ENCODE data around the gene RARB.

RARB gene

DNA sequence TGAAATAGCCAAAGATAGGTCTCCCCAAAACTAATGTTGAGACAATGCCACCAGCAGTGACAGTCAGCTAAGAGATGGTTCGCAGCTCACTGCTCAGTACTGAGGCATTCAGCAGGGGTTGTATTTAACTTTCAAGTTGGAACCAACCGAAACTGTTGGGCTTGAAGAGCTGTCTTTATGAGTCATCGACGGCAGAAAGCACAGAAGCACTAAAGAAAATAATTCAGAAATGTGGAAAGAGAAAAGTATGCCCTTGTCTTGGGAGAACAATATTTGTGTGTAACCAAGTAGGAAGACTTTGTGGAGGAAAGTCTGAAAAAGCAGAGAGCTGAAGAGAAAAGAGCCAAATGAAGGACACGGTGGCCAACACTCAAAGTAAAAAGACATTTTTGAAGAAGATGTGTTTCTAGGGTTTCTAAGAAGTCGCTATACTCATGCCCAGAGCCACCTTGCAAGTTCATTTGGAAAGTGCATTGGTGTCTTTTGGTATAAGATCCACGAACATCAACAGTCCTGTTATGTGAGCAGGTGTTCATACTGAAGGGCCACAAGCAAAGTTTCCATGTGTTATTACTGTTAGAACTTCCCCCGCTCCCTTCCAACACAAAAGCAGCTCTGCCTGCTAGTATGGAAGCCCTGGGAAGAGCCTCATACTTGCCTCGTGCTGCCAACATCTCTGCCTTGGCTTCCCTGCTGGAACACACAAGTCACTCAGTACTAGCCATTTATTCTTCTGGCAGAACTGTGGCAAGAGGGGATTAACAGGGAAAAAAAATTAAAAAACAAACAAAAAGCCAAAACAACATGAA is 4.1 kb upstream of the RARB start:
- DNase-seq (ENCODE audit: low spot score): peak; percentile 64

DNA sequence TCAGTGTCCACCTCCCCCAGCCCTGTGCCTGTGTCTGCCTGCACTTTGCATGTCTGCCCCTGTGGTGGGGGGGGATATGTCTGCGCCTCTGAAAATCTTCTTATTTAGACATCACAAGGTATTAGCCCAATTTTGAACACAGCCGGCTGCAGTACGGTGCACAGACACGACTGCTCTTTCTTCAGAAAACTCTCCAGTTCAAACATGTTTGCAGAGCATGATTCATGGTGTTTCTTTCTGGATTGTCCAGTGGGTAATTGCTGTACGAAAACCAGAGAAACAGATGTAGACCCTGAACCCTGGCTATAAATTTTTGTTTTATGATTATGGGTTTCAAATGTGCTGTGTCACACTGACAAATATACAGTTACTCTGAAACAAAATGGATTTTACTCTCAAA is 3.4 kb upstream of the RARB start:
- DNase-seq (ENCODE audit: low spot score): no peak

DNA sequence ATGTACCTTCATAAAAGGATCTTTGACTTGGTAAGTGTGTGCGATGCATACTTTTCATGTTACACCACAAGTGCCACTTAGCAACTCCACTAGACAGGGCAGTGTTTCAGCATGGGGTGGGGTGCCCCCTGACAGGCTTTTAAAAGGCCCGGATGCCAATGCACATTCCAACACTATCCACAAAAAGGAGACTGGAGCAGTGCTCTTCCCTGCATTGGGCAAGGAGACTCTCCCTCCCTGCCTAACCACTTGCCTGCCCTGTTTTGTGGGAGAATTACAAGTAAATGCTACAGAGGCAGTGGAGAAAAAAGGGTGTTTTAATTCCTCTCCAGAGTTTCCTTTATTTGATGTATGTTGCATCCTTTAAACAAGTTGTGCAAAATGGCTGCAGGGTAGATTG is 1.7 kb upstream of the RARB start:
- no peak for DNase-seq (ENCODE audit: low spot score)

DNA sequence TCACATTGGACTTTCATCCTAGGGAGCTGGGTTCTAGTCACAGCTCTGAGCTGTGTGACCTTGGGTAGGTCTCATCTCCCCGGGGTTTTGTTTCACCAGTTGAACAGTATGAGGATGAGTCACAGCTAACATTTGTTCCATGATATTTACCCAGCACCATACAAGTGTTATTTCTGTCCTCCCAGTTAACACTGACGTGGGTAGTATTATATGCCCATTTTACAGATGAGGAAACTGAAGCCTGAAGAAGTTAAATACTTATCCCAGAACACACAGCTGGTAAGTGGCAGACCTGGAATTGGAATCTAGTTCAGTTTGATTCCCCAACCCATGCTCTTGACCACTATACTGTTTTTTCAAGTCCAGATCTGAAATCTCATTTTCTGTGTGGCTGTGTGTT is 908 bp upstream of the RARB start:
- DNase-seq (ENCODE audit: low spot score): peak; percentile 26

DNA sequence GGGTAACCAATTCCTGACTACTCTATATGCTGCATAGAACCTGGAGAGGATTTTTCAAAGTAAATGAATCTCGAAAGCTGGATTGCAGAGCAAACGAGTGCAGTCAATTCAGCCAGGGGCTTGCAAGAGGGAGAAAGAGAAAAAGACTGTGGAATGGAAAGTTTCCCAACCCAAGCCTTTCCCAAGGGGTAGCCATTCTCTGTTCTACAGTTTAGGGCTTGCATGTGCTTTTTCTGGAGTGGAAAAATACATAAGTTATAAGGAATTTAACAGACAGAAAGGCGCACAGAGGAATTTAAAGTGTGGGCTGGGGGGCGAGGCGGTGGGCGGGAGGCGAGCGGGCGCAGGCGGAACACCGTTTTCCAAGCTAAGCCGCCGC is 511 bp upstream of the RARB start:
- DNase-seq (ENCODE audit: low spot score): no peak

DNA sequence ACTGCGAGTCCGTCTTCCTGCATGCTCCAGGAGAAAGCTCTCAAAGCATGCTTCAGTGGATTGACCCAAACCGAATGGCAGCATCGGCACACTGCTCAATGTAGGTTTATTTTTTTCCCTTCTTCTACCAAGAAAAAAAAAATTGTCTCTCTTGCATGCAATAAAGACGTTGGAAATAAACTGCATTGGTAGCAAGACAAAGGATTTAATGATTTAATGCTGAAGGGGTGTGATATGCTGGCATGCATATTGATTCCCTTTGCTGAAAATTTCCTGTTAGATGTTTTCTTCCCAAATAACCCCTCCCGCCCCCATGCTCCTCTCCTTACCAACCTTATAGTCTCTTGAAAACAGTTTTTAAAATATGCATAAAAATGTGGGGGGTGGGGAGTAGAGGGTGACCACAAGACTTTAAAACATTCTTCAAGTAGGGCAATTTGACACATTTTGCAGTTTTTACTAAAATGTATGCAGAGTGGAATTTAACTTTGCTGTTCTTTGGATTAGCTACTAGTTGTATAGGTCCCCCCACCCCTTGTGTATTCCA is 799 bp downstream of the RARB start:
- no peak for DNase-seq (ENCODE audit: low spot score)

DNA sequence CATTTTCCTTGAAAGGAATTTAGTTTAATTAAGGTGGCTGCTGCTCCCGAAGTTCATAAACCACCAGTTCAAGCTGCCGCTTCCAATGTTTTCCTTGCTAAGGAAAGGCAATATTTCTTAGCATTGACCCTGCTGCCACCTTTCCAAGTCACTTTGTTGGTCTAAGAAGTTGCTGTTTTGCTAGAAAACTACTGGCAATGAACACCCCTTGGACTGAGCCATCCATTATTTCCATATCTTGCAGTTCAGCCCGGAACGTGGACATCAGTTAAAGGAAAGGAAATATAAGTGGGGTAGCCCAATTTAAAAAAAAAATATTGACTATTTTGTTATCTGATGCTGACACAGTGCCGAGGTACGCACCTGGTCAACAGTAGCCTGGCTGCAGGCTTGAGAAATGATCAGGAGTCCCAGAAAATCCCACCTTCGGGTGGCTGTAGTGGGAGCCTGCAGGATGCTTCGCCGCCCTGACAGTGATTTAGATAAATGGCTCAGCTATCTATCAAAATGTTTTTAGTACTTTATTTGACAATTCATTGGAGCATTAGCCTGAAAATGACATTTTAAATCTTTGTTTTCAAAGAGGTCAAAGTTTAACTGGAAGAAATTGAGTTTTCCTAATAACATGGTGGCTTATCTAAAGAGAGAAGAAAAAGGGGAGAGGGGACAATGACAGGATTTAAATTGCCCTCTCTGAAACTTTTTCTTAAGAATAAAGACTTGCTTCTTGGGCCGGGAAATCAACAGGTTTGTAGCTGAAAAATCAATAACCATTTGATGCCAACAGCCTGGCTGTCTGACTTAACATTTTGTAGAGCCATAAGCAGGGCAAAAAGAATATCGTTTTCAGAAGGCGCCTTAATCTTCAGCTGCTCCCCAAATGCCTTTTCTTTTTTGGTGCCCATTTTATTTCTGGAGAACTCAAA is 1.6 kb downstream of the RARB start:
- no peak for DNase-seq (ENCODE audit: low spot score)

DNA sequence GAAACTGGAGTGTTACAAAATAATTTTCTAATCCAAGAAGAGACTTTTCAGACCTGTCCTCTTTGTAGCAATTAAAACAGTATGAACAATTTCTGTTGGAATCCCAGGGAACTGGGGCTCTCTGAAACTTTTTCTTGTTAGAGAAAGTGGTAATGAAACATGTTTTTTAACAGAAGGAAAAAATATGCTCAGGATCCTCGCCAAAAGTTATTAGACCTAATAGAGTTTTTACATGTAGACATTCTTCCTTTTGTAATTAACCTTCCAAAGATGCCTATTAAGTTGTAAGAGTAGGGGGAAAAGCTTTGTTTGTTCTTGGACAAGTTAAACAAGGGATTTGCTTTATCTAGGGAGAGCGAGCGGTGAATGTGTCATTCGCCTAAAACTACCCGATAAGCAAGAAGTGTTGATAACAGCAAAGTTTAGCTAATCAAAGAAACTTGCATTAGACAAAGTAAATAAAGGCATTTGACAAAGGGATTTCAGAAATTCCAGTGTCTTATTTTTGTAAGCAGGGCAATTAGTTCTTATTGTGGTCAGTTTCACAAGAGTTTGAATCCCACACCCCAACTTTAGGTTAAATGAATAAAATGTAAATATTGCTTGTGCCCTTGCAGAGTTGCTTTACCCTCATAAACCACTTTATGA is 2.3 kb downstream of the RARB start:
- DNase-seq (ENCODE audit: low spot score): no peak

DNA sequence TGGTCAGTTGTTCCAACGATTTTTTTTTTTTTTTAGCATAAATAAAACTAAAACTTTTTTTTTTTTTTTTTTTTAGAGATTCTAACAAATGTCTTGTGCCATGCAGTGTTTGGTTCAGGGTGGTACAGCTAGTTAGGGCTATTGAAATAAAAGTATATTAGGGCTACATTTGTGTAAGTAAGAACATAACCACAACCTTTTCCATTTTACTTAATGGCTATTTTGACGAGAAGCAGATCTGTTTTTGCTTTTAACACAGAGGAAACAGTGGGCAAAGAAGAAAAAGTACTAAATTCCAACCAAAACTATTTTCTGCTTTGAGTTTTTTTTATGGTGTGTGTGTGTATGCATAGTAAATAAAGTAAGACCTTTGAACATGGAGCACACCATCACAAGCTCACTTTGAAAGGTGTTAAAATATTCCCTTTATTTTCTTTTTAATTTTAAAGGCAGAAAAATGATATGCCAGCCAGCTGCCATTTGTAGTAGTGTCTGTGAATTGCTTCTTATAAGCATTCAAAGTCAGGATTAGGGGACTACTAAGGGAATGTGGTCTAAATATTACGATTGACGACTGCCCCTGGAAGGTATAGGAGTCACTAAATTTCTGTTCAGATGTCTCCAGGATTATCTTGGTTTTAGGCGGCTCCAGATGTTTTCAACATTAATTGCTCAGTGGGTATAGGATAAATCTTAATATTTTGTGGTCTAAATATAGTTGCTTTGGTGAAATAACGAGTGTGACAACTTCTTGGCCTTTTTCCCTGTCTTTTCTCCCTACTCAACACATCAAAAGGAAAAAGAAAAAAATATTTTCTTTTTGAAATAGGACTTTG is 3.1 kb downstream of the RARB start:
- no peak for DNase-seq (ENCODE audit: low spot score)

DNA sequence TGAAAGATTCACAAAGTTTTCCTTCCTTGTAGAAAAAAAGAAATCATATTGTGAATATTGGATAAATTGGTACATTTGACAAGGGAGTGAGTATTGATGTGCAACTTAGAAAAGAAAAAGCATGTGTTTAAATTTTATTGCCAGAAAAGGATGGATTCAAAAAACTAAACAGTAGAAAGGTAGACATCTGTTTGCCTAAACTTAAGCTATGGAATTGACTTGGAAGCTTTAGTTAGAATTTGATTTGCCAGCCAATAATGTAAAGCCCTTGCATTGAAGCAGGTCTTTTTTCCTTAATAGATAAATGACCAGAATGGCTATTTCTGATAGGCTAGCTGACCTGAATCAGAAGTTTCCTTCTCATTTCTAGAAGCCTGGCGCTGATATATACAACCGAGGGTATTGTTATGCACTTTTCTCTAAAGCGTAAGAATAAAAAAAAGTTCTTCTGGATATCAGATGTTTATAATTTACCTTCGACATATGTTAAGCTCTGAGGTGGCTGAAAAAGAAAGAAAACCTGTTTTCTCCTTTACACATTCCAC is 4.2 kb downstream of the RARB start:
- no peak for DNase-seq (ENCODE audit: low spot score)

DNA sequence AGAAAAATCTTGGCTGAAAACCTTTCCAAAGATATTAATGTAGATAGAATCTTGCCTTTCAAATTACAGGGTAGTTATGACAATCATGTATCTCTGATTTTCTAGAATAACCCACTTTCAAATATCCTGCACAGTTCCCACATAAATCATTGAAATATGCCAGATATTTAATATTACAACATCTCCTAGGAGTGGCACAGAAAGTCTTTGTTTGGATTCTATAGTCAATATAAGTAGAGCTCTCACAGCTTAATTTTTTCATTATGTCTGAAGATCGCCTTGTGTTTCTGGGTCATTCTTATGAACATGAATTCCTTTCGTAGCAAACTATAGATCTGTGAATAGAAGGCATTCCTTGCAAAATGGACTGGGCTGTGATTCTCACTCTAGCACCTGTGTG is 5.0 kb downstream of the RARB start:
- no peak for DNase-seq (ENCODE audit: low spot score)

DNA sequence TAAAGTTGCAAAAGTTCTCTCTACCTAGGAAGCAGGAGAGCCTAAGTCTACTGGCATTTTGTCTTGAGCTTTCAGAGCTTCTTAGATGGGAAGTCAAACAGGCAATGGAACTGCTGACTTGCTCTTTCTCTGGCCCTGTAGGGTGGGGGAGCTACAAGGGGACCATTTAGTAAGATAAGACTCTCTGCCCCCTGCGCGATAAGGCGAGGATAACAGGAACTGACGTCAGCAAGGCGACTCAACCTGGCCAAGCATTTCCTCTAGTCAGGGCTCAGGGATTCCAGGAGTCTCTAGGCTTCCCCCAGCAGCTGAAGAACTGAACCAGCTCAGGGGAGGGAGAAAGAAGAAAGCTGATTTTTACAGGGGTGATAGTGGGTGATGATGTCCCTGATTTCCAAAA is 5.8 kb downstream of the RARB start:
- DNase-seq (ENCODE audit: low spot score): no peak

DNA sequence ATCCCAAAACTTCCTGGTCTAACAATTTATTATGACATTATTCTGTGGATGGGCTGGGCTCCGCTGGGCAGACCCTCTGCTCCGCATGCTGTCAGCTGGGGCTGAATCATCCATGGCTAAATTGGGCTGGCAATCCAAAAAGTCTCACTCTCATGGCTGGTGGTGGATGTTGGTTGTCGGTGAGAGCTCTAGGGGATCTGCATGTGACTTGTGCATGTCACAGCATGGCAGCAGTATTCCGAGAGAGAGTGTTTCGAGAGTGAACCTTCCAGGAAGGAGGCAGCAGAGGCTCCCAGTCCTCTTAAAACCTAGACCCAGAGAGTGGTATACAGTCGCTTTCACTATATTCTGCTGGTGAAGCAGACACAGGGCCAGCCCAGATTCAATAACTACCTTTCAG is 9.9 kb downstream of the RARB start:
- DNase-seq (ENCODE audit: low spot score): no peak

DNA sequence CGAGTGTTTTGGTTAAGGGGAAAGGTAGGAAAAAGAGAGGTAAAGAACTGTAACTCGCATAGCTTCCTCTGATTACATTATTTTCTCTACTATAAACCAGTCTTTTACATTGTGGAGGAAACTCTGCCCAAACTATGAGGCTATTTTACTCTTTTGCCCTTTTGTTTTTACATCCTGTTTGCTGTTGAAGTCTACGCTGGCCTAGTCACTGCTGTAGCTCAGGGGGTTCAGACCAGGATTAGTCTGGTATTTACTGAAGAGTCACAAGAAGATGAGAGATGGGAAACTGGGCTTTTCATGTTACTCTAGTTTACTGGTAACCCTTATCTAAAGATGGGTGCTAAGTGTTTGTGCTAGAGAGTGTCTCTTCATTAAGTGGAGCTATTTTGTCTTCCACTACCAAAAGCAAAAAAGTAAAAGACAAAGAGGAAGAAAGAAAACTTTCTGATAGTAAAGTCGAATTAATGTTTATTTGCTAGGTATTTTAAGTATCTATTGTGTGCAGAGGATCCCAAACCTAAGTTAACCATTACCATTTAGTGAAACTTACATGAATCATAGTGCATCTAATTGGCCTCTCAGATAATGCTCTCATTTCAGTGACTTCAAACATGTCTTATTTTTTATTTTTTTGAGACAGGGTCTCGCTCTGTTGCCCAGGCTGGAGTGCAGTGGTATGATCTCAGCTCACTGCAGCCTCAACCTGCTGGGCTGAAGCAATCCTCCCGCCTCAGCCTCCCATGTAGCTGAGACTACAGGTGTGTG is 10.9 kb downstream of the RARB start:
- DNase-seq (ENCODE audit: low spot score): peak; percentile 72

DNA sequence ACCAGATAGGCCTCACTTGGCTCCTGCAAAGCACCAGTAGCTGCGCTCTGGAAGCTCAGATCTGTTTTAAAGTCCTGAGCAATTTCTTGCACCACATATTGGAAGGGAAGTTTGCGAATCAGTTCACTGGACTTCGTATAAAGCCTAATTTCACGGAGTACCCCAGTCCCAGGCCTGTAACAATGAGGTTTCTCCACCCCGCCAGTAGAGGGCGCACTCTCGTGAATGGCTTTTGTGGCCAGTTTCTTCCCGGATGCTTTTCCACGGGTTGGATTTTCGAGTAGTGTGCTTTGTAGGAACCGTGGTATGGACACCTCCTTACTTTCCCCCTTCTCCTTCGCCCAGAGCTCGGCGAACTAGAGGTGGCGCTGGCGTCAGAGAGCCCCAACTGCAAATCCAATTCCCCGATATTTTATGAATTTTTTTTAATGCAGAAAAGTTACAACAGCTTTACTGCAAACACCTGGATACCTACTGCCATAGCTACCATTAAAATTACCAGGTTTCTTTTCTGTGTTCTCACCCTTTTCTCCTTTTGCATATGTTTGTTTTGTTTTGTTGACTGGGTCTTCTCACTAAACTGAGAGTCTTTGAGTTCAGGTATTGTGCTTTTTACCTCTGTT is 13.3 kb downstream of the RARB start:
- no peak for DNase-seq (ENCODE audit: low spot score)

DNA sequence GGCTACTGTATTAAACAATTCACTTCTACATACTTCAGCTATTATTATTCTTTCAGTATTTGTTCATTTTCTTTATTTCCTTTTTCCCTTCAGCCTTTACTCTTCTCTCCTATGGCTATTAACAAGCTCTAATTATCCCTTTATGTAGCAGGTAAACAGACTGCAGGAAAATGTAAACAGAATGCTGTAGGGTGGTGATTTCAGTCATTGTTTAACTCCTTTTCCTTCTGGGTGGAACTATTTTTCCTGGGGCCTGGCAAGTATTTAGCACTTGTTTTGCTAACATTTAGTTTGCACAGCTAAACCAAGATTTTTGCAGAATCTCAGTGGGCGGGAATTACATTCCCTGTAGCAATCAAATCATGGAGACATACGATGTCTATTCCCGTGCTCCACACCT is 14.4 kb downstream of the RARB start:
- no peak for DNase-seq (ENCODE audit: low spot score)

DNA sequence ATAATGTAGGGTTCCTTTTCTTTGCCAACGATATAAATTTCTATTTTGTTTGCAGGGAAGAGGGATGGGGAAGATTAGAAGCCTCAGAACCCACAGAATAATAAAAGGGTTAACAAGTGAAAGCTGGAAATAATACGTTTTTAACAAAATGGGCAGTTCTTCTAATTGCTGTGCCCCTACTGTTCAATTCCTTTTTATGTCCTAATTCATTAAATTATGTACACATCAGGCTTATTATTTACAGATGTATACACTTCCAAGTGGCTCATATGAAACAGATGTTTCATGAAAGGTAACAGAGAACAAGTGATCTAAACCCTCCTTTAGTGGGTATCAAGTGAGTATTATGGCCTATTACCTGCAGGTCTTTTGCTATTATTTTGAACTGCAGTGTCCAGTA is 16.2 kb downstream of the RARB start:
- no peak for DNase-seq (ENCODE audit: low spot score)

DNA sequence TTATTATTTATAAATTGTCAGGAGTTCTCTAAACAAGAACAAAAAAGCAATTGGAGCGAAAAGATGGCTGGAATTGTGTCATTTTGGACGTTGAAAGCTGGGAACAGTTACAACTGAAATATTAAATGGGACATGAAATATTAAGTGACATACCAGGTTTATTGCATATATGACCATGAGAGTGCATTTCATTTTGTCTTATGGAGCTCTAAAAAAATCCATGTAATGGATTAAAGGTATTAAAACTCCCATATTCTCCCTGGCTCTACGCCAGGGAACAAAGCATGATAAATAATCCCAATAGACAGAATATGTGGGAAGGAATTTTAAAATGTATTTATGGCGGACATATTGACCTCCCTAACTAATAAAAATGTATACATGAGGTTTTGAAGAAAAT is 17.7 kb downstream of the RARB start:
- DNase-seq (ENCODE audit: low spot score): no peak

DNA sequence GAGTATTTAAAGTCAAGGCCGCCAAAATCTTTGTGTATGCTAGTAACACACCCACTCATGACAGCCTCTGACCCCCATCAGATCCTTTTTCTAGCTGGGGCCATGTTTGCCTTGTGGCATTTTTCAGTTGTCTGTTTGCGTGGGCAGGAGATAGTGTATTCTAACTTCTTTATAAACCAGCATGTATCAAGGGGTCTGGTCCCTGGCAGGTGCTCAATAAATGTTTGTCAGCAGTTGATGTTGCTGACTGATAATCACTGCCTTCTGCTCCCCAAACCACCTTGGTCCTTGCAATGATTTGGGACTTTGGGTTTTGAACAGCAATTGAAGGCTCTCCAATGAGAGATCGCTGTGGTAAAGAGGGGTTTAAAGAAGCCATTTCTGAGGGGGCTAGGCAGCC is 19.2 kb downstream of the RARB start:
- no peak for DNase-seq (ENCODE audit: low spot score)

DNA sequence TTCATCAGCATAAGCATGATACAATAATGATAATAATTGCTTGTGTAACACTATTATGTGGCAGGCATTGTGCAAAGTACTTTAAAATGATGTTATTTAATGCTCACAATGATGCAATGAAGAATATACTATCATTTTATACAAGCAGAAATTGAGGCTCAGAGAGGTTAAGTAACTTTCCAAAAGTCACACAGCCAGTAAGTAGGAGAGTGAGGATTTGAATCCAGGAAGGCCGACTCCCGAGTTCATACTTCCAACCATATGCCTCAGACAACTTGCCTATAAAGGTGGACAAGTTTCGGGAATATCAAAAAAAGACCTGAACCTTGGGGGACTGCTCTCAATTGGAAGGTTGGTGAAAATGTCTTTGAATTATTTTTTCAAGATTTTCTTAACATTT is 19.9 kb downstream of the RARB start:
- no peak for DNase-seq (ENCODE audit: low spot score)

All from kidney tubule cell (primary cell).